CD1c-positive myeloid dendritic cell (primary cell): ENCODE measurements around the gene VEGFC.

ENCODE experiments used
- DNase-seq: peaks from one replicate; pipeline ENCODE4 v3.0.0-alpha.2; 2016; ENCODE audit errors: extremely low spot score

Gene VEGFC

DNA sequence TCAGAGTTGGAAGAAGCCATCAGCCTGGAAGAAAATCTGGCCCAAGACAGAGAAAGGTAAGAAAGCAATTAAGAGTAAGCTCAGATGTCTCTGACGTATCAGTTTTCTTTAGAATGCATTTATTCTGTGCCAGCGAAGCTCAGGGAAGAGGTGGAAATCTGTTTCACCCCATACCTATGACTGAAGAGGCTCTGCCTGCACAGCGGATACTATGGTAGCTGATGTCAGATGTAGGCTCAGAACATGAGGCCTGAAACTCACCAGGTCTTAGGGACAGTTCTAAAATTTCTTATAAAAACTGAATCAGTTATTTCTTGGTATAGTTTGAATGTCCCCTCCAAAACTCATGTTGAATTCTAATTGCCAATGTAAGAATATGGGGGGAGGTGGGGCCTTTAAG is 30.9 kb downstream of the VEGFC start:
- no peak for DNase-seq

DNA sequence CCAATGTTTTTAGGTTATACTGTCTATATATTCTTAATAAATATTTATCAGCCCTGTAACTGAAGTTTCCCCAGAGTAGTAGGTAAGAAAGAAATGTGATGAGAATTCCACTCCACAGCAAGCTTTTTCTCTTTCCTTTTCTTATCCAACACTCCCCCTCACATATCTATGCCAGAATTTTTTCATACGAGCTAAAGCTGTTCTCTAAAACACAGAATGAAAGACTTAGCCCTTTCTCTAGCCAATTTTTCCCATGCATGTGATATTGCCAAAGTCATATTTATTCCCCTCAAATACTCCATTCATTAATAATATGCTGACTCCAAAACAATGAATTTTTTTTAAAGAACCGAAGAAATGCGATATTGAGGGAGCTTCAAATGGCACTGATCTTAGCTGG is 32.3 kb downstream of the VEGFC start:
- DNase-seq: no peak

DNA sequence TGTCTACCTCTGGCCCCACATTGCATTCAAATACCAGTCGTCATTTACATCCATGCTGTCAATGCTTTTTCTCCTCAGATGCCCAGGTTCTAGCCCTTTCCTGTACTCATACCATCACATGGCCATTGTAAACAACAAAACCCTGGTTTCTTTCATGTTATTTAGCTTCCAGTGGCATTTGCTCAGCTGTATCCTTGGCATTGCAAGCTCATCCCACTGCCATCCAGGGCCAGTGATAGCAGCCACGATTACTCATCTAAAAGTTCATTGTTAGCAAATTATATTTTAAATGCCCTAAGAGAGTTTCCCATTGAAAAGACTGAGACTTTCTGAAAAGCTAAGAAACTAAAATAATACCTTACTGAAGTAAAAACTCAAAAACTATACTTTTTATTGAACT is 34.0 kb downstream of the VEGFC start:
- no peak for DNase-seq

DNA sequence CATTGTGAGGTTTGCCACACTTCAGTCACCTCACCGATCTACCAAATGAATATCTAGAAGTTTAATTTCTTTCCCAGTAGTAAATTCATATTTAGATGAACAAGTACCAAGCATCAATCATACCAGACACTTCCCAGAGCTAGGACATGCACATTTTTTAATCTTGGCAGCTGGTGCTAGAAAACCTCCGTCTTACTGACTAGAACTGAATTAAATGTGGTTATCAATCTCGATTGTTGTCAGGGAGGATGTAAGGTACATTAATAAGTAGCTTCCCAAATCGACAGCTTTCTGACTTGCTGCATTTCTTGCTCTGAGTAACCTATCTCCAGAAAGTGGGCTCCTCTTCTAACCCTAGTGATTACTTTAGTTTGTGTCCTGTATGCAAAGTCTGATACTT is 34.4 kb downstream of the VEGFC start:
- no peak for DNase-seq

DNA sequence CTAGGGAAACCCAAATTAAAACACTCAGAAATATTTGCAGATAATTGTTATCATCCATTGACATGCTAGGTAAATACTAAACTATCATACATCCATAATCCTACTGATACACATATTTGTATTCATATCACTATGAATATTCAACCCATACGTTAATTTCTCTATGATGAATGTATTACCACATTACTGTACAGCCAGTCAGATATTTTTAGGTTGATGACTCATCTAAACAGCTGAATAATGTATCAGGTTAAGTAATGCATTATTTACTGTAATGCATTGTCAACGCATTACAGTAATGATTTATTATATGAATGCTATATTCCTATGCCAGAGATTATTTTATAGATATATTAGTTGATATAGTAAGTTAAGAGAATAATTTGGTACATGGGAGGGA is 37.1 kb downstream of the VEGFC start:
- DNase-seq: no peak

DNA sequence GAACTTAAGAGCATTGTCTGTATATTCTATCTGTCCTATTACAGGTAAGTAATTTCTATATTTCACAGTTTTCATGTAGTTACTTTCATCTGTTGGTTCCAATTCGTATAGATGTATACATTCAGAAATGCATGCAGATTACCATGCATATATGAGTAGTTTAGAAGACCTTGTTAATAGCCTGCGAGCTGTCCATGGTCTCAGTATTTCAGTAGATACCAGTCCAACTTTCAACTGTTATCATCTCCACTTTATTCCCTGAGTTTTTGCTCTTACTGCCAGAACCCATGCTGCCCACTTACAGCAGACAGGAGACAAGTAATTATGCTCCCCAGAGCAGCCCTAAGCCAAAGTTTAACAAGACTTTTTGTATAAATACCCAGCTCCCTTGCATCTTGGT is 37.7 kb downstream of the VEGFC start:
- no peak for DNase-seq

DNA sequence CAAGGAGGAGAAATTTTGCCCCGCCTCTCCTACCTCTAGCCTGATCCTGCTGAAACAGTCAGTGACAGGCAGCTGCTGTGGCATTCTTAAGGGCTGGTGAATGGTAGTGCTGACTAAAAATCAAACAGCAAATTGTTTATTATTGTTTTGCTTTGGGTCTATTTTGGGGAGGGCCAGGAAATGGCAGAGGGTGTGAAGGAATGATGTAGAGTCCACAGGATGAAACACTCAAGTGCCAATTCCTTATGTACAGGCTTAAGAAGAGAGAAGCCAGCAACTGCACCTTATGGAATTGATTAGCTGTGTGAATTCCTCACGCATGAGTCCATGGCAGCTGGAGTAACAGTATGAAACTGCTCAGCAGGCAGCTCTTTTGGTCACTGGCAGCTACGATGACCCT is 39.7 kb downstream of the VEGFC start:
- DNase-seq: no peak

DNA sequence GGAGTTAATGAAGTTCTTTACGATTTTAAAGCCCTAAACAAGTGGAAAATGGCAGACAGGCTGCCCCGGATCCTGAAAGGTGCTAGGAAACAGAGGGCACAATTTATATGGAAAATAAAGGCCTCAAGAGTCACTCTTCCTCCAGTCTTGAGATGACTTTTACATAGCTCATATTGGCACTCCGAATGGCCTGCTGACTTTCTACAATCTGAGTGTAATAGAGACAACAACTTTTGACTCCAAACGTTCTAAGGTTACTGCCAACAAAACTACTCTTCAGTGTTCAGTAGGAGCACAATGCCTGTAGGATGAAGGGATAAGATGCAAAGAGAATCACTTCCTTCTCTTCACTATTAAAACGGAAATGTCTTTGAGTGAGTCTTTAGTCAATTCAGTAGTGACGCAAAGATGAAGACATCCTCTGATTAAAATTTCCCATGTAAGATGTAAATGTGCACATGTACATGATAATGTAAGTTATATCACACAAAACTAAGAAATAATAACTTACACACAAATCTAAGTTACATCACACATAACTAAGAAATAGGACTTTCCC is 40.5 kb downstream of the VEGFC start:
- no peak for DNase-seq

DNA sequence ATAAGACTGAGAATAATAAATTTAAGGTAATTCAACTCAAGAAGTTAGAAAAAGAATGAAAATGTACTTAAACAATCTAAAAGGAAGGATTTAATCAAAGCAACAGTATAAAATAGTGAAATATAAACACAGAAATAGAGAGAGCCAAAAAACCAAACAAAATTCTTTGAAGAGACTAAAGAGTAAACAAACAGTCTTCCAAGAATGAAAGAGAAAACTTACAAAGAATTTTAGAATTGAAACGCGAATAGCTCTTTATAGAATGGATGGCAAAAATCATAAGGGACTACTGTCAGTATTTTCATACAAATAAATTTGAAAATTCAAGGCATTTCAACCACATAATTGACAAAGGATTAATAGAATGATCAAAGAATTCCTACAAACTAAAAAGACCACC is 41.7 kb downstream of the VEGFC start:
- no peak for DNase-seq

DNA sequence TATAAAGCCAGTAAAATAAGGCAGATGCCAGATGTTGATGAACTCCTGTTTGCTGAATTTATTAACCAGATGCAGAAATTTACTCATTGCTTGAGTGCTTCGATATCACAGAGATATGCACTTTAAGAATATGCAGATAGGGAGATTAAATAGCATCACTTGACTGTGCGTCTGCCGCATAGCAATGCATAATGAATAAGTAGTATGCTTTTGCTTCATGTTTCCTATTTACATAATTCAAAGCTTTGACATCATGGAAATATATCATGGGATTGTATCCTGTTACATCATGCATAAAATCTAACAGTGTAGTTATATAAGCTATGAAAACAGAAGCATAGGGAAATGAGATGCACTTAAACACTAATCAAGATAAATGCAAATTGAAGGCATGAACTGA is 45.9 kb downstream of the VEGFC start:
- DNase-seq: no peak

DNA sequence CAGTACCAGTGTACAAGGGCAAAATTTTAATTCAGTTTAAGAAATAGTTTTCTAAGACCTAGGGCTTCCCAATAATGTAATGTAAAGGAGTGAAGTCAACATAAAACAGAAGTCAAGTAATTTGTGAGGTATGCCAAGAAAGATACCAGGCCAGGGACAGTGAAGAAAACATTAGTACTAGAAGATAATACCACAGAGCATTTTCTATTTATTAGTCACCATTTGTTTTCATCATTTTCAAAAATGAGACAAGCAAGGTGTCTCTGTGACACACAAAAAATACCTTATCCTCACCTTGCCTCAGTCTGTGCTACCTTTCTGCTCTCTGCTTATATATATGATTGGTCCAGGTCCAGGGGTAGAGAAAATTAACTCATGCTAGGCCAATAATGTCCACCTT is 46.8 kb downstream of the VEGFC start:
- no peak for DNase-seq

DNA sequence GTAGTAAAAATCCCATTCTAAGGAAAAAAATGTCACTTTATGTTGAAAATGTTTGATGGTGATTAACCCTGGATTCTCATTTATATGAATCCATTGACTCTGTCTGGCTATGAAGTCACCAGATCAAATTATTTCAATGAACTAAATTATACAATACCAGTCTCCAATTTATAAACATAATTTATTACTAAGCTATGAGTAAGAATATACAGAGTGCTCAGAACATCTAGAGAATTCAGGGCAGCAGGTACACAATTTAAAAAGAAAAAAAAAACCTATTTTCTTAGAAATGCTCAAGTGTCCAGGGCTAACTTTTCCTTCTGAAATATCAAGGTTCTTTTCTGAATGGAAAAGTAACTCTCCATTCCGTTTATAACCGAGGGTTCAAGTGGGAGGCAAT is 48.6 kb downstream of the VEGFC start:
- DNase-seq: no peak

DNA sequence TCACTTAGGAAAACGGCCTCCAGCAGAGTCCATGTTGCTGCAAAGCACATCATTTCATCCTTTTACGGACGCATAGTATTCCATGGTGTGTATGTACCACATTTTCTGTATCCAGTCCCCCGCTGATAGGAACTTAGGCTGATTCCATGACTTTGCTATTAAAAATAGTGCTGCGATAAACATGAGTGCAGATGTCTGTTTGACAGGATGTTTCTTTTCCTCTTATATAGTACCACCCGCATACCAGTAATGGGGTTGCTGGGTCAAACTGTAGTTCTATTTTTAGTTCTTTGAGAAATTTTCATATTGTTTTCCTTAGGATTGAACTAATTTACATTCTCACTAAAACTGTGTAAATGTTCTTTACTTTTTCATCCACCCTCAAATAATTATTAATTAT is 50.5 kb downstream of the VEGFC start:
- DNase-seq: no peak

DNA sequence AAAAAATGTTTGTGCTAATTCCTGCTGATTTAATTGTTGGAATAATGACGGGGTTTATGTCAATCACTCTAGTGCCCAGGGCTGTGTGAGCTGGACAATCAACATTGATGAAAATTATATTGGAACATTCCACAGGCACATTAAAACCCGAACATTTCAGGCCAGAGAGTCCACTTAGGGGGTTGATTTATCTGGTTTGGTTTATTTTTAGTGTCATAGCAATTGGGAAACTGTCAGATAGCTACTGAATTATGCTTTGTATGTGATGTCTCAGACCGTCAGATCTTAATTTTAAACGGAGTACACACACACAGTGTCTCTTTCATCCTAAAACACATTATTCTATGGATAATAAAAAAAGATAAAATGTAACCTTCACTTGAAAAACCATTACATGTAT is 51.5 kb downstream of the VEGFC start:
- DNase-seq: no peak

DNA sequence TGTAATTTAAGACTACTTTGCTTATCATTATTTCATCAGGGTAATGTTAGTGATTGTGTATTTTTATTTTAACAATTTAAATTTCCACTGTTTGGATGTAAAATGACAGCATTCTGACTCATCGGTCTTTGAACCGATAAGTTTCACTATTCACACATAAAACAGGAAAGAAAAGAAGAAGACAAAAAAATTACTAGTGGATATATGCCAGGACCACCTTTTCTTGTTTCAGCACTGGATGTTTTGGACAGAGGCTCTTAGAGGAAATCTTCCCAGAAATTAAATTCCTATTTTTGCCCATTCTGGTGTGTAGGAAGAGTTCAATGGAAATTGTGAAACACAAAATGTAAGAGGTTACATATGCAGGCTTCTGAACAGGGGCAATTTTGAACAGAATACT is 57.4 kb downstream of the VEGFC start:
- no peak for DNase-seq

DNA sequence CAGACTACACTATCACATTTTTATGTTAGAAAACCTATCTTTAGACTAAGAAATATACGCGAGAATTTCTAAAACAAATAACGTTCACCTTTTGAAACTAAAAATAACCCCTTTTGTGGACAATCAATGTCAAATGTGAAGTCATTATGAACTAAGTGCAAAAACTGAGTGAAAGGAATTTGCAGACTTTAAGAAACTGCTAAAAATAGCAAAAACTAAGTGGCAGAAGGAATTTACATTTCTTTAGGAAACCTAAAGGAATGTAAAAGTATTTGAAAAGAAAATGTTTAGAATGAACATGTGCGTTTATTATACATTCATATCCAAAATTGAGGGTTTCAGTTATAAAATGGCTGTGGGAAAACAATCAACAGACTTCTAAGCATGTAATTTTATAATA is 58.3 kb downstream of the VEGFC start:
- DNase-seq: no peak

DNA sequence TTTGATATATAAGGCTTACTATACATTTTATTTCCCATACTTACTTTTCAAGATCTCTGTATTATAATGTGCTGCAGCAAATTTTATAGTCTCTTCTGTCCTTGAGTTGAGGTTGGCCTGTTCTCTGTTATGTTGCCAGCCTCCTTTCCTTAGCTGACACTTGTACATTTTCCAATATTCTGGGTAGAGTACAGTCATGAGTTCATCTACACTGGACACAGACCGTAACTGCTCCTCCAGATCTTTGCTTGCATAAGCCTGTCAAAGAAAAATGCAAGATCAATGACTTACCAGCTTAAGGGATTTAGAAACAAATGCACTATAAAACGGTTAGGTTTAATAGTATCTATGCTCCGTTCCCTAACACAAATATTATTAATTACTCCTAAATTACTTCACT is 63.2 kb downstream of the VEGFC start:
- no peak for DNase-seq

DNA sequence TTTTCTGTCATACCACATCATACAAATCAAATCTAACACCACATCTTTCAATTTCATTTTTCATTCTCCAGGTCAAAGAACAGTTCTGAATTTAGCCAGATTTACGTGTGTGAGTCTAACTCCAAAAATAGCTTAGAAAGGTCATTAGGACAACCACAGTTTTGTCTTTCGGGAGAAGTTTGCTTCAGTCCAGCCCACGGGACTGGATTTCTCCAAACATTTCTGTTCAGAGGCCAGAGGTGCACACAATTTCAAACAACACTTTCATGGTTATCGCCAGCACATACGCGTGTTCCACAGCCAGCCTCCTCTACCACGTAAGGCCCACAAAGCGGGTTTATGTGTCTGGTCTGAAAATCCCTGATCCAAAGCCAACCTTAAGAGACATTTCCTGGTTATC is 65.9 kb downstream of the VEGFC start:
- no peak for DNase-seq

DNA sequence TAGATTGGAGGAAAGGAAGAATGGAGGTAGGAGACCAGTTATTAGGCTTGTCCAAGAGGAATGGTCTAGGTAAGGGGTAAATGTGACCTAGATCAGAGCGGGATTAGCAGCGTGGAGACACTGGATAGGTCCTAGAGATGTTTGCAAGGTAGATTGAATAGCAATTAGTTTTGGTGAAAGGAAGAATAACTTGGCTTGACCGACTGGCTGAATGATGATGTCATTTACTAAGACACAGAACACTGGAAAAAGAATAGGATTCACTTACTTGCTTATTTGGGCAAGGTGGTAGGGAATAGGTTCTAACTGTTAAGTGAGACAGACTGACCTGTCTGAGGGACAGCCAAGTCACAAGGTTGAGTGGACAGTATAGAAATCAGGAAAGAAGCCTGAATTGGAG is 71.3 kb downstream of the VEGFC start:
- DNase-seq: no peak

DNA sequence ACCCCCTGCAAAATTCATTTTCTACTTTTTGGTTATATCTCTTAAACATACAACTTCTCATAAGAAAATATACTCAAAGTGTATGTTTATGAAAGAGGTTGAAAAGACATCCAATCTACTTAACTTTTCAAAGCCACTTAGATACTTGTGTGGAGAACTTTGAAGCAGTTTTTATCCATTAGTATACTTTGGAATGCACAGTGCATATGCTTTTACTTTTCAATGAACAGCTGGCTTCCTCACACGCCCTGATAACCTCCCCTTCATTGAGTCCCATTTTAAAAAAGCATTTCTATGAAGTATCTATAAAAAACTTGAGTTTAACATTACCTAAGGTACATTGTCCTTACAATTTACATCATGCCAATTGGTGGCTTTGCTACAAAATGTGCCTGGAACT is 73.8 kb downstream of the VEGFC start:
- no peak for DNase-seq

DNA sequence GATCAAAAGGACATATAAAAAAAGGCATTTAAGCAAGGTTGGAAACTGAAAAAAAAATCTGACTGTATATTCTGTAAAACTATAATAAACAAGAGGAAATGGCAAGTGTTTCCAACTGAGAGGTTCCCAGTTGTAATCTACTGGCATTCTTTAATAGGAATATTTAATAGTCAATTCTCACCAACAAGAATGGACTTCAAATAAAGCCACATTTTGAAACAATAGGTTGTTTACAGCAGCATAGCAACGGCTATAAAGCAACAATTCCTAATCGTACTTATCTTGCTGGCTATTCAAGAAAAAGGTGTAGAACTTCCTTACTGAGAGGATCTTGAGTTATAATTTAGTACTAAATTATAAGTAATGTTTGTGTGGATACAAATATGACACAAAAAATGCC is 75.5 kb downstream of the VEGFC start:
- DNase-seq: no peak

DNA sequence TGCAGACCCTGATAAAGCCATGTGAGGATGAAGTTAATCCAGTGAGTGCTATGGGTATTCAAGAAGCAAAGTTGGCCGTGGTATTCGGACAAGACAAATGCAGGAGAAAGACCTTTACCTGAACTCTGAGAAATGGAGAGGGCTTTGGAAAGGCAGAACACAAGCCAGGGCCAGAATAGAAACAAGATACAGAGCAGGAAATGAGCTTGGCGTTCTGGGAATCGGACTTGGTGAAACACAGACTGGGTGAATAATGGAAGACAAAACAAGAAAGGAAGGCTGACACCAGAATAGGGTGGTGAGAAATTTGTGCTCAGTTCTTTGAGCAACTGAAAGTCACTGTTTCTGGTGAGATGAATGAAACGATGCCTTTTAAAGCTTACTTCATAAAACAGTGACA is 83.3 kb downstream of the VEGFC start:
- DNase-seq: no peak

DNA sequence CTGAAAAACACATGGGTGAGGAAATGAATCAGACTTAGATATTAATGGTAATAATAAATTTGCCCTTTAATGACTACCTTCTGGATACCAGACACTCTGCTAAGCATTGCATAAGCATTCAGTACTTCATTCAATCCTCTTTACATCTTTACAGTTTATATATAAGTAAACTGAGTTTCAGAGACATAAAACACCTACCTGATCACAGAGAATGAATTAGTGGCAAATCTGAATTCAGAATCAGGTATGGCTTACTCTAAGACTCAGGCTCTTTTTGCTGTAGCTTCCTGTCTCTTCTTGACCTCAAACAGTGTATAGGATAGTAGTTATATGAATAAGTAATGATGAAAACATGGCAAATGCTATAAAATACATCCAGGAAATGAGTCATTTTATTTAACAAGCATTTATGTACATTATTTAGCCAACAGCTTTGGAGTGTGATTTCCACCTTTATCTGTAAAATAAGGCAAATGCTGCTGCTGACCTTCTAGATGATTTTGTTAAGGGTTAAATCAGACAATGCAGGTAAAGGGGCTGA is 83.9 kb downstream of the VEGFC start:
- DNase-seq: no peak

DNA sequence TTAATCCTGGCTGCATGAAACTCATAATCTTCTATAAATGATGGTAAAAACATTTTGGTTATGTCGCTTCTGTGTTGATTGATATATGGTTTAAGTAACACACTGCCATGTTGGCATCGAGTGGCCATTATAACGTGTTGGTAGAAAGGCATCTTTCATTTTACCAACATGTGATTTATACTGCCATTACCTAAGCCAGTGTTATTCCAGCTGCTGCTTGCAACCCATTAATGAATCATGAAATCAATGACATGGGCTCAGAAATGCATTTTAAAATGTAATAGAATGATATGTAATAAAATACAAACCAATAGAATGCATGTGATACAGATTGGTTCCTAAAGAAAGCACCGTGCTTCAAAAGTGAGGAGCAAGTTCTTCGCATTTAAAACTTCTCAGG is 102.0 kb downstream of the VEGFC start:
- DNase-seq: no peak
